Caco-2 (cell line): Measurements from ENCODE around the gene OR10A2. TPM values are rescaled to one million over a fixed set of nuclear protein-coding genes. Genes with fewer than 3 reads are reported as not detected.

Experiments
- BruUV-seq: library from RNA; stranded (reverse); fragments of 400-500 nt; replicated peaks from 2 replicates; lab custom pipeline; 2021; lab: Mats Ljungman, UMichigan
- CTCF ChIA-PET: fragments of 300-600 bp; sonication (Branson Sonifier 250); formaldehyde crosslinking; loops from one replicate; lab custom pipeline; 2022; ENCODE audit warnings: antibody characterized with exemption; lab: Charles Lee
- POLR2A ChIA-PET: fragments of 300-600 bp; sonication (Branson Sonifier 250); formaldehyde crosslinking; loops from one replicate; lab custom pipeline; 2022; ENCODE audit warnings: antibody characterized with exemption; lab: Charles Lee
- DNase-seq, 2 experiments: peaks; one replicate each; pipeline versions ENCODE4 v3.0.0 to v3.0.0-alpha.2; 2020 to 2022
- H3K27me3 ChIP-seq: replicated peaks from 2 replicates; pipeline ENCODE4 v1.6.0; 2011; ENCODE audit warnings: low read length; ENCODE audit not compliant: control insufficient read depth, insufficient read depth
- H3K36me3 ChIP-seq: 2 replicates; pipeline ENCODE4 v1.5.1; 2011; ENCODE audit warnings: low read length; ENCODE audit not compliant: control insufficient read depth, insufficient read depth
- H3K4me1 ChIP-seq: fragments of 250-450 bp; sonication (Bioruptor Pico); 2 replicates; pipeline ENCODE4 v1.5.1; 2020; ENCODE audit warnings: mild to moderate bottlenecking
- H3K4me3 ChIP-seq: 2 replicates; pipeline ENCODE4 v1.5.1; 2011; ENCODE audit warnings: low read depth, mild to moderate bottlenecking, control low read depth, low read length
- H3K9me3 ChIP-seq: fragments of 250-450 bp; sonication (Bioruptor Pico); 2 replicates; pipeline ENCODE4 v1.5.1; 2020; ENCODE audit warnings: mild to moderate bottlenecking, moderate library complexity
- H3K27ac Mint-ChIP-seq: one replicate; pipeline ENCODE4 v1.8.0; 2022; ENCODE audit warnings: mixed read lengths; ENCODE audit not compliant: unreplicated experiment
- H3K27me3 Mint-ChIP-seq: one replicate; pipeline ENCODE4 v1.8.0; 2022; ENCODE audit warnings: mixed read lengths; ENCODE audit not compliant: insufficient read depth, unreplicated experiment
- H3K36me3 Mint-ChIP-seq: one replicate; pipeline ENCODE4 v1.8.0; 2022; ENCODE audit warnings: mild to moderate bottlenecking, mixed read lengths; ENCODE audit not compliant: insufficient read depth, unreplicated experiment
- H3K4me1 Mint-ChIP-seq: one replicate; pipeline ENCODE4 v1.8.0; 2022; ENCODE audit warnings: low read depth, mixed read lengths; ENCODE audit not compliant: unreplicated experiment
- H3K4me3 Mint-ChIP-seq: one replicate; pipeline ENCODE4 v1.8.0; 2022; ENCODE audit warnings: mild to moderate bottlenecking, moderate library complexity, mixed read lengths; ENCODE audit not compliant: unreplicated experiment
- H3K9me3 Mint-ChIP-seq: one replicate; pipeline ENCODE4 v1.8.0; 2022; ENCODE audit warnings: mixed read lengths; ENCODE audit not compliant: unreplicated experiment
- intact Hi-C: fragments of 100-400 bp; cut with micrococcal nuclease; formaldehyde crosslinking; loops from one replicate; pipeline ENCODE4 v1.10.0; 2022; ENCODE audit not compliant: unreplicated experiment
- total RNA-seq: library from RNA; stranded (reverse); gene quantifications from 2 replicates; pipeline ENCODE4 v1.2.3, GENCODE V29; 2022
- TF ChIP-seq, protein P1 (sequence below), 2 experiments: fragments of 200-600 bp in 1 of 2; IDR thresholded peaks; 1 replicate in 1 of 2; 2 replicates in 1 of 2; pipeline versions ENCODE4 v1.5.1 to v1.8.0; 2011 to 2022; ENCODE audit warnings: antibody characterized with exemption in 1 of 2, control low read depth in 1 of 2, inconsistent platforms in 1 of 2, low read depth in 1 of 2, low read length in 1 of 2, mild to moderate bottlenecking in 1 of 2, moderate library complexity in 1 of 2; ENCODE audit not compliant: insufficient read depth in 1 of 2, severe bottlenecking in 1 of 2, unreplicated experiment in 1 of 2

The OR10A2 gene
- total RNA-seq, 1 experiment from 2014 or later = not detected

DNA sequence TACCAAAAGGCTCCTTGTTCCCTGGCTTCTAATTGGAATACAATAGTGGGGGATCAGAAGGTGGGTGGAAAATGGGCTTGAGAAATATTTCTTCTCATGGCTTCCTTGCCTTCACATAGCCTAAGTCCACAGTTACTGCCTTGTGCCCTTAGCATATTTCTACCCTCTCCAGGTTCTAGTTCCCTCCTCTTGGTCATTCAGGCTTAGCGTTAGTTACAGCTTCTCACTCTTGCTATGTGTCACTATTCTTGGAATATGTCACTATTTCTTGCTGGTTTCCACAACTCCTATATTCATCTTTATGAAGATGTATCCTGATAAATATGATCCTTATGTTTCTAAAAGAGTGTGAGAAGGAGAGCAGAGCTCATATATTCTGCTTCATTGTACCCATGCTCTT lies 27.0 kb downstream of the OR10A2 start:
- H3K4me1 Mint-ChIP-seq = no peaks in the 10 kb centered on the region
- no peaks in the 10 kb centered on the region for H3K4me1 ChIP-seq
- no peaks in the 10 kb centered on the region for H3K9me3 Mint-ChIP-seq
- H3K27me3 ChIP-seq = no peaks in the 10 kb centered on the region
- H3K27me3 Mint-ChIP-seq = peaks cover 11% of the 10 kb centered on the region
- DNase-seq = no peak
- no peaks in the 10 kb centered on the region for H3K9me3 ChIP-seq
- CTCF ChIA-PET = interaction anchor here (1.0 kb wide), 1 partner anchor 77 kb away, joined by 5 read pairs; no protein-coding TSS in a partner anchor
- no peak overlapping the region for H3K4me3 Mint-ChIP-seq
- POLR2A ChIA-PET = interaction anchor here (0.5 kb wide), 1 partner anchor 287 kb away, joined by 6 read pairs; no protein-coding TSS in a partner anchor
- no peak overlapping the region for H3K27ac Mint-ChIP-seq
- intact Hi-C loops = no loop called here
- TF ChIP-seq, protein P1, sequence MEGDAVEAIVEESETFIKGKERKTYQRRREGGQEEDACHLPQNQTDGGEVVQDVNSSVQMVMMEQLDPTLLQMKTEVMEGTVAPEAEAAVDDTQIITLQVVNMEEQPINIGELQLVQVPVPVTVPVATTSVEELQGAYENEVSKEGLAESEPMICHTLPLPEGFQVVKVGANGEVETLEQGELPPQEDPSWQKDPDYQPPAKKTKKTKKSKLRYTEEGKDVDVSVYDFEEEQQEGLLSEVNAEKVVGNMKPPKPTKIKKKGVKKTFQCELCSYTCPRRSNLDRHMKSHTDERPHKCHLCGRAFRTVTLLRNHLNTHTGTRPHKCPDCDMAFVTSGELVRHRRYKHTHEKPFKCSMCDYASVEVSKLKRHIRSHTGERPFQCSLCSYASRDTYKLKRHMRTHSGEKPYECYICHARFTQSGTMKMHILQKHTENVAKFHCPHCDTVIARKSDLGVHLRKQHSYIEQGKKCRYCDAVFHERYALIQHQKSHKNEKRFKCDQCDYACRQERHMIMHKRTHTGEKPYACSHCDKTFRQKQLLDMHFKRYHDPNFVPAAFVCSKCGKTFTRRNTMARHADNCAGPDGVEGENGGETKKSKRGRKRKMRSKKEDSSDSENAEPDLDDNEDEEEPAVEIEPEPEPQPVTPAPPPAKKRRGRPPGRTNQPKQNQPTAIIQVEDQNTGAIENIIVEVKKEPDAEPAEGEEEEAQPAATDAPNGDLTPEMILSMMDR (IDR thresholded peaks at IDR 0.05; ENCODE audit: insufficient read depth in 1 of 2, low read depth in 1 of 2, low read length in 1 of 2, severe bottlenecking in 1 of 2, unreplicated experiment in 1 of 2) = no peak
- H3K36me3 ChIP-seq = no peaks in the 10 kb centered on the region
- no TSS peak for BruUV-seq
- H3K4me3 ChIP-seq = no peak overlapping the region
- H3K36me3 Mint-ChIP-seq = no peaks in the 10 kb centered on the region

DNA sequence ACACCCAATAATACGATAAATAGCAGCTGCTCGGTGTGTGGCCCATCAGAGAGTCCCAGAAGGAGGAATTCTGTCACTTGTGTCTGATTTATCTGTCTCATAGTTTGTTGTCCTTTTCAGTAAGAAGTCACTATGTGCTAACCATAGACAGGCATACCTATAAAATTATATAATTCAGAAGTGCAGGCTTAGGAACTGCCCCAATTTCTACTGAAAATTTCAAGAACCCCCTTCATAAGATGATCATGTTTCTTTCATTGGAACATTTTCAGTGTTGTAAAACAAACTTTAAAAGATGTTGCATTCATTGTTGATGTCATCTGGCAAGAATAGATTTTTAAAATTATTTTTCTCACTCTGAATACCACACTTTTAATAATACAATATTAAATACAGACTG lies 29.5 kb downstream of the OR10A2 start, which contains the start of gene OR2D2:
Gene OR2D2 (minus strand): TSS at position 101 of the 400 bp plus-strand sequence. CDS start 0 bp downstream, at position 101.
- H3K36me3 Mint-ChIP-seq = no peaks in the 10 kb centered on the region
- Histone ChIP-seq H3K9me3 (no peaks in the 10 kb centered on the region), H3K4me3 (no peak within 1 kb of the TSS), H3K36me3 (no peaks in the 10 kb centered on the region), H3K27me3 (no peaks in the 10 kb centered on the region), H3K4me1 (no peaks in the 10 kb centered on the region)
- intact Hi-C loops = no loop called here
- POLR2A ChIA-PET = no interaction called here
- no TSS peak for BruUV-seq
- H3K27ac Mint-ChIP-seq = no peak within 1 kb of the TSS
- no peak for DNase-seq
- TF ChIP-seq, protein P1 (IDR thresholded peaks at IDR 0.05; ENCODE audit: insufficient read depth in 1 of 2, low read depth in 1 of 2, low read length in 1 of 2, severe bottlenecking in 1 of 2, unreplicated experiment in 1 of 2) = no peak
- no peaks in the 10 kb centered on the region for H3K4me1 Mint-ChIP-seq
- H3K4me3 Mint-ChIP-seq = no peak within 1 kb of the TSS
- H3K9me3 Mint-ChIP-seq = no peaks in the 10 kb centered on the region
- H3K27me3 Mint-ChIP-seq = peaks cover 11% of the 10 kb centered on the region
- CTCF ChIA-PET = no interaction called here

DNA sequence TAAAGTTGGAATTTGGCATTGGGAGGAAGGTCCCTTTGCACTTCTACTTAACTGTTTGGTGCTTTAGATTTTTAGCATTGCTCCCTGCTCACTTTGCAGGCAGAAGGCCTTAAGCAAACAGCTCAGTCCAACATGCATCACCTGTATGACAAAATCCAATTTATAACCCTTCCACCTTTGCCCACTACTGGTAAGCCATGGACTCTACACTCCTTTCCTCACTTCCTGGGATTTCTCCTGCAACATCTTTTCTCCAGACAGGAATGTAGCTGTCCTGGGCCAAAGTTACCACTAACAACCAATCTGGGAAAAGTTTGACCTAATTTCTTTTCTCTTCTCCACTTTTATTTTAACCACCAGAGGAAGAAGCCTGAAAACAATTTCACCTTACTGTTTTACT lies 31.2 kb downstream of the OR10A2 start:
- no peak for DNase-seq
- CTCF ChIA-PET = no interaction called here
- no peaks in the 10 kb centered on the region for H3K4me1 Mint-ChIP-seq
- peaks cover 13% of the 10 kb centered on the region for H3K27me3 Mint-ChIP-seq
- no TSS peak for BruUV-seq
- H3K27ac Mint-ChIP-seq = no peak overlapping the region
- H3K27me3 ChIP-seq = no peaks in the 10 kb centered on the region
- H3K9me3 ChIP-seq = no peaks in the 10 kb centered on the region
- no peak overlapping the region for H3K4me3 Mint-ChIP-seq
- TF ChIP-seq, protein P1 (IDR thresholded peaks at IDR 0.05; ENCODE audit: insufficient read depth in 1 of 2, low read depth in 1 of 2, low read length in 1 of 2, severe bottlenecking in 1 of 2, unreplicated experiment in 1 of 2) = peak in 1 of 2 experiments; percentile 21
- no peaks in the 10 kb centered on the region for H3K9me3 Mint-ChIP-seq
- POLR2A ChIA-PET = no interaction called here
- H3K36me3 Mint-ChIP-seq = no peaks in the 10 kb centered on the region
- no peaks in the 10 kb centered on the region for H3K36me3 ChIP-seq
- intact Hi-C loops = no loop called here
- no peak overlapping the region for H3K4me3 ChIP-seq
- H3K4me1 ChIP-seq = no peaks in the 10 kb centered on the region
